ENCODE data around the gene ADAT3.

ADAT3 gene

GRCh38 chr19:1944088-1944915 is 39.1 kb downstream of the ADAT3 start:
- no peak for TF ChIP-seq CTCF (conservative IDR thresholded peaks at IDR 0.05; ENCODE audit: low read depth, low read length)
- DNase-seq (ENCODE audit: low read depth), result no peak
- H3K4me3 ChIP-seq (ENCODE audit: low read length), result no peak overlapping the region

DNA sequence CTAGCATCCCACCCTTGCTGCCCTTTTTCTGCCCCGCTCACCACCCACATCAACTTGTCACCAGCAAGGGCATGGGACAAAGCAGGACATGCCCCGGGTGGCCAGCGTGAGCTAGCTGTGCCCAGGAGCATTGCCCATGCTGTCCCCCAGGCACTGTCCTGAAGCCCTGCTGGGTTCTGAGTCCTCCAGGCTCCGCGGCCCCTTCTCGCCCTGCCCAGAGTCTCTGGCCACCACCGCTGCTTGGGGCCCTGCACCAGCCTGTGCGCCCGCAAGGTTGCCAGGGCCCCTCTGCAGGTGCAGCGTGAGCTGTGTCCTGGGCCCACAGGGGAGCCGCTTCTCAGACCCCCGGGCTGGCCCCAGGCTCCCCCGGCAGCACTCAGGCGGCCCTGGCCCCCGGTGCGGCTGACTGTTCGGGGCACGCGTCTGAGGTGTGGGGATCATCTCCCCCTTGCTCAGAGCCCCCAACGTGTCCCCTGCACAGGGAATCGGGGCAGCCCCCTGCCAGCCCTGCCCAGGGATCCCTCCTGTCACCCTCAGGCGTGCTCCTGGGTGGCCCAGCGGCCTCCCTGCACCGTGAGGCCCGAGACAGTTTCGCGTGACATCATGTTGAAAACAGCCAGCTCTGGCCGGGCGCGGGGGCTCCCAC is 39.8 kb downstream of the ADAT3 start:
- no peak for TF ChIP-seq CTCF (conservative IDR thresholded peaks at IDR 0.05; ENCODE audit: low read depth, low read length)
- no peak for DNase-seq (ENCODE audit: low read depth)
- H3K4me3 ChIP-seq (ENCODE audit: low read length), result no peak overlapping the region

GRCh38 chr19:1945899-1946298 is 40.7 kb downstream of the ADAT3 start:
- peak; percentile 75 for TF ChIP-seq CTCF (conservative IDR thresholded peaks at IDR 0.05; ENCODE audit: low read depth, low read length)
- DNase-seq (ENCODE audit: low read depth), result no peak
- H3K4me3 ChIP-seq (ENCODE audit: low read length), result no peak overlapping the region

- TF ChIP-seq CTCF (conservative IDR thresholded peaks at IDR 0.05; ENCODE audit: low read depth, low read length), result no peak
- no peak for DNase-seq (ENCODE audit: low read depth)
- no peak overlapping the region for H3K4me3 ChIP-seq (ENCODE audit: low read length)
These were observed 42.5 kb downstream of the ADAT3 start for GRCh38 chr19:1947651-1948209.

- no peak for TF ChIP-seq CTCF (conservative IDR thresholded peaks at IDR 0.05; ENCODE audit: low read depth, low read length)
- H3K4me3 ChIP-seq (ENCODE audit: low read length), result no peak overlapping the region
- no peak for DNase-seq (ENCODE audit: low read depth)
These were observed 44.3 kb downstream of the ADAT3 start for GRCh38 chr19:1949304-1950101.

- TF ChIP-seq CTCF (conservative IDR thresholded peaks at IDR 0.05; ENCODE audit: low read depth, low read length), result no peak
These were observed 45.4 kb downstream of the ADAT3 start for GRCh38 chr19:1950640-1951039.

More at GRCh38 chr19:1950640-1951039, 45.4 kb downstream of the ADAT3 start:
- DNase-seq (ENCODE audit: low read depth), result no peak
- no peak overlapping the region for H3K4me3 ChIP-seq (ENCODE audit: low read length)

Data from retinal pigment epithelial cell (primary cell).